H54 (cell line): ENCODE data around the gene SERGEF.
A peak's percentile ranks its signal among the peaks of the same experiment; 100 is the strongest.
"Not testable (repeated sequence)": the region's sequence is repeated elsewhere in the genome, so short reads cannot be mapped to it uniquely, and the experiment has no call there.

ENCODE experiments used
- DNase-seq: peaks from one replicate; pipeline ENCODE4 v3.0.0; 2011; ENCODE audit warnings: low spot score, mixed read lengths; ENCODE audit not compliant: insufficient read length
- FAIRE-seq: peaks from 3 replicates; lab custom pipeline; 2011; peaks lifted over from hg19 to GRCh38; lab: Jason Lieb, UNC
- POLR2A ChIP-seq: IDR thresholded peaks from 2 replicates; pipeline ENCODE4 v1.6.1; 2011; ENCODE audit warnings: low read depth, mild to moderate bottlenecking, low read length

SERGEF gene

GRCh38 chr11:18012122-18012905 is 533 bp downstream of the SERGEF start:
- DNase-seq = no peak
- peak; percentile 73; the same call in 1 of the 2 replicates for TF ChIP-seq POLR2A
- FAIRE-seq = no peak

- no peak for TF ChIP-seq POLR2A
- FAIRE-seq (no peak), DNase-seq (no peak)
Observed at GRCh38 chr11:18011633-18012032, 1.2 kb downstream of the SERGEF start.

DNA sequence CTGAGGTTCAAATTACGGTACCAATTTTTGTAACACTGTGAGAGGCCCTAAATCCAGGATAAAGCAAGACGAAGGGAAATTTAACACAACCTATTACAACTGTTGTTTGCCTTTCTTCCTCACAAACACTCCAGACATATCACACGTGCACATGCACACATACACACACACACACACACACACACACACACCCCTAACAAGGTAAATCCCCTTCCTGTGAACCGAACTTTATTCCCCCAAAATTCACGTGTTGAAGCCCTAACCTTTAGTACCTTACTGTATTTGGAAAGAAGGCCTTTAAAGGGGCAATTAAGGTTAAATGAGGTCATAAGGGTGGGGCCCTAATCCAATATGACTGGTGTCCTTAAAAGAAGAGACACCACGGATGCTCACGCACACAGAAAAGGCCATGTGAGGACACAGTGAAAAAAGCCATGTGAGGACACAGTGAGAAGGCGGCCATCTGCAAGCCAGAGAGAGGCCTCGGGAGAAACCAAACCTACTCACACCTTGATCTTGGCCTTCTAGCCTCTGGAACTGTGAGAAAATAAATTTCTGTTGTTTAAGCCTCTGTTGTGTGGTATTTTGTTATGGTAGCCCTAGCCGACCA is 1.8 kb downstream of the SERGEF start:
- no peak for DNase-seq
- no peak for FAIRE-seq
- TF ChIP-seq POLR2A = no peak

- no peak for TF ChIP-seq POLR2A
- FAIRE-seq (no peak), DNase-seq (no peak)
Observed at GRCh38 chr11:18010121-18010670, 2.7 kb downstream of the SERGEF start.

DNA sequence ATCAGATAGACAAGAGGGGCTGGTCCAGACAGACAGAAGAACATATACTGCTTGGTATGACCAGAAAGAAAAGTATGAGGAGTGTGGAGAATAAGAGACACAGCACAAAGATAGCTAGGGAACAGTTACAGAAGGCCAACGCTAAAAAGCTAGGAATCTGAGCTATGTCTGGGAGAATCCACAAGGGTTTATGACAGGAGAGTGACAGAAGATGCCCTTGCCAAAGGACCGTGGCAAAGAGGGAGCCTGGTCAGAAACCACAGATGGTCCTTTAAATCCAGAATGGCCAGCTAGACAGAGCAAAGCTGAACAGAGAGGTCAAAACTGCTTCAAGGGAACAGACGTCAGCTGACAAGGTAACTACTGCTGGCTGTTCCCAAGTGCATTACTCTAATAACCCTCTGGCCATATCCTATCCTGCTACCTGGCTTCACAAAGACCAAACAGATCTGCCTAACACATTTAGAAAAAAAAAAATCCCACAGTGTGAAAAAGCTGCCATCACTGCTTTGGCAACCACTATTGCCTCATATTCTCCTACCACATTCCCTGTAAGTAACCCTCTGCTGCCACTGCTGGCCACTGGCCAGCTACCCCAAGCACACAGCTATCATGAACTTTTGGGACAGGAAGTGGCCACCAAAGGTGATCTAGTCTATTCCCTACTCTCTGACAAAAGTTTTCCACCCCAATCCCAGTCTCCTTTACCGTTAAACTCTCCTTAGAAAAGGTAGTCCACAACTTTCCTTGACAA is 7.3 kb downstream of the SERGEF start:
- no peak for FAIRE-seq
- DNase-seq = no peak
- TF ChIP-seq POLR2A = no peak

GRCh38 chr11:18001191-18001590 is 11.7 kb downstream of the SERGEF start:
- no peak for TF ChIP-seq POLR2A
- DNase-seq (no peak), FAIRE-seq (no peak)

GRCh38 chr11:18000760-18001159 is 12.1 kb downstream of the SERGEF start:
- FAIRE-seq = no peak
- no peak for TF ChIP-seq POLR2A

GRCh38 chr11:18000128-18000527 is 12.7 kb downstream of the SERGEF start:
- FAIRE-seq = not testable (repeated sequence)

More at GRCh38 chr11:18000760-18001159, 12.1 kb downstream of the SERGEF start:
- no peak for DNase-seq

DNA sequence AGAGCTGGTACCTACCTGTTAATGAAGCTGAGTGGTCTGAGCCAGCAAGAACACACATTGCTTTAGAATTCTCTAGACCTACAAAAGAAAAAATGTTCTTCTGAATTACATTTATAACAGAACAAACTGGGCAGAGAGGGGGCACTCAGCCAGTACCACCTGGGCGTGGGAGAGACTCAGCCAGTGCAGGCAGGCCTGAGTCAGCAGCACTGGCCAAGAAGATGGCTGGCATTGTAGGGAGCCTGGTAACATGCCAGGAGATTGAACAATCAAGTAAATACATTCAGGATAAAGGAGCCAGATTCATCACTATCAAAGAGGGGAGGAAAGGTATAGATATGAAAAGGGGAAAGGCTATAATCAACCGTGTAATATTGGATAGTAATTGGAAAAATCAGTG is 19.9 kb downstream of the SERGEF start:
- TF ChIP-seq POLR2A = no peak
- peak; percentile 74 for FAIRE-seq
- DNase-seq = no peak

More at GRCh38 chr11:18000128-18000527, 12.7 kb downstream of the SERGEF start:
- DNase-seq = not testable (repeated sequence)

GRCh38 chr11:17991783-17992433 is 20.9 kb downstream of the SERGEF start:
- DNase-seq = no peak
- TF ChIP-seq POLR2A = no peak
- peak; percentile 64 for FAIRE-seq

DNA sequence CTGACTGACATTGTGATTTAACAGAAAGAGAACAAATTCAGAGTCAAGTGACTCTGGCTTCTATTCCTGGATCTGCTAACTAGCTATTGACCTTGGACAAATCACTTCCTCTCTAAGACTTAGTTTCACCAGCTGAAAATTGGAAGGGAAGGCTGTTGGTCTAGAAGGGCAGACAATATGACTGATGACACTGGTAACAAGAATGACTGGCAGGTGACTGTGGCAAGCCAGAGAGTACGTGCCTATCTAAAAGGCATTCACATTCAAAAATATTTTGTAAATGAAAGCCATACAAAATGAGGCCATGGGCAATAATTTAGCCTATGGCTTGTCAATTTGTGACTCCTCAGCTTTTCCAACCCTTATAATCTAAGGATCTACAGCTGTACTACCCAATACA is 23.5 kb downstream of the SERGEF start:
- DNase-seq (no peak), FAIRE-seq (no peak)
- TF ChIP-seq POLR2A = no peak

DNA sequence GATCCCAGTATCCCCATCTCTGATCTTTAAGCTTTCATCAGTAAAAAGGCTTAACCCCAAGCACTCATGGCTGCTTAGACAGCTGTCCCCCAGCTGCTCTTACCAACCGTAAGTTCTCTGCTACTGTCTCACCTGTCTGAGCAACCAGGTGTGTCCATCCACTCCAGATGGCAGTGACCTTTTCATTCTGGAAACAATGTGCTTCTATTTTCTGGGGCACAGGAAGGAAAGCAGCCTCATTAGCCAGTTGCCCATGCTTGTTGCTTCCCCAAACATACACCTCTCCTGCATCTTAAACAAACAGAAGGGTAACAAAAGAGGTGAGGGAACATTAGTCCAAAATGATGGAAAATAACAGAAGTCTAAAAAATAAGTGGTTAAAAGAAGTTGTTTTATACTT is 24.4 kb downstream of the SERGEF start:
- DNase-seq (no peak), FAIRE-seq (no peak)
- no peak for TF ChIP-seq POLR2A

DNA sequence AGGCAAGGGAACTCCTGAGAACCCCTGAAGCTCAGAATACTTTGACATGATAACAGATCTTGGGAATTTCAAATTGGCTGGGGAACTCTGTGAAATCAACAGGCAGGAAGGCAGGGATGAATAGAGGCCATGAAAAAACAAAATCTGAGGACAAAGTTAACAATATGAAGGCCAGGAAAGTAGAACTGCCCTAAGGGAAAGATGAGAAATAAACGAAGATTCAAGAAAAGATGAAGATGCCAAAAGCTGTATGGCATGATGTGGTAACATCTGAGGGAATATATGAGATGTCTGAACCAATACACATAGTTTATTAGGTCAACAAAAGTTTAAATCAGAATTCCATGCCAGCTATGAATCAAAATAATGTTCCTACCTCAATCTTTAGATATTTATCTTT is 25.0 kb downstream of the SERGEF start:
- FAIRE-seq (no peak), DNase-seq (no peak)
- TF ChIP-seq POLR2A = no peak
